ENCODE results near the gene CDK5RAP2.

The CDK5RAP2 gene

DNA sequence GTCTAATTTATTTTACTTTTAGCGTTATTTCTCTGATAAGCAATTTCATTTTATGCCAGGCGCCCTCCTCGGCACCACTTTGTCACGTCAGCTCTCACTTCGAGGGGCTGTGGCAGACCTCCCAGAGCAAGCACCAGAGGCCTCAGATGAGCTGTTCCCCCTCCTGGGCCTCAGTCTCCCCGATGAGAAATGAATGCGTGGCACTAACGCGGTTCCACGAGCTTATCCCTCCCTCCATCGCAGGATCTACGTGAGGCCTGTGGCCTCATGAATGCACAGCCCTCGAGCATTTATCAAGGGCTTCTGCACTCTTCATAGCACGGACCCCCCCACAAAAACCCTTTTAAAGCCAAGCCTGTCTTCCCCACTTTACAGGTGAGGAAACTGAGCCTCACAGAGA, 205.2 kb downstream of the CDK5RAP2 start:
- H3K27ac ChIP-seq (ENCODE audit: low read depth, low read length): no peak overlapping the region
- H3K9me3 ChIP-seq (ENCODE audit: control insufficient read depth in 1 of 2, low read length in 2 of 2): no peaks in the 10 kb centered on the region
- no peaks in the 10 kb centered on the region for H3K27me3 ChIP-seq (ENCODE audit: control insufficient read depth in 1 of 2, insufficient read depth in 2 of 2, low read length in 2 of 2)
- no peak overlapping the region for H3K4me3 ChIP-seq (ENCODE audit: low read depth in 1 of 2, low read length in 2 of 2)
- no peaks in the 10 kb centered on the region for H3K36me3 ChIP-seq (ENCODE audit: control insufficient read depth in 1 of 2, insufficient read depth in 2 of 2, low read length in 2 of 2)
- H3K4me1 ChIP-seq (ENCODE audit: control insufficient read depth in 1 of 2, insufficient read depth in 2 of 2, low read length in 2 of 2): no peaks in the 10 kb centered on the region
- H3K9ac ChIP-seq (ENCODE audit: low read depth in 1 of 2, low read length in 2 of 2): no peak overlapping the region

DNA sequence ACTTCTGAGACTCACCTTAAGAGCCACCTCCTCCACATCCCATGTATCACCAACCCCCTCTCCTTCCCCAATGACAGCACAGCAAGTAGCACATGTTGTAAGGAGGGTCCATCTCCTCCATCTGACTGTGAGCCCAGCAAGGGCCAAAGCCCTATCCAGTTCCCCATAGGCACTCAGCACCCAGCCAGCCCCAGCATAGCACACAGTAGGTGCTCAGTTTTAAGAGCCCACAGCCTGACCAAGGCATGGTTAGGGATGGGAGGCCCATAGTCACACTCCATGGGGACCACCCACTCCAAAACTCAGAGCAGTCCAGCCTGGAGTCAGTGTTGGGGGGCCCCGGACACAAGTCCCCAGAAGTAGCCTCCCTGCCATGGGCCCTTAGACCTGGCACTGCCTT, 205.7 kb downstream of the CDK5RAP2 start:
- Histone ChIP-seq H3K4me1 (ENCODE audit: control insufficient read depth in 1 of 2, insufficient read depth in 2 of 2, low read length in 2 of 2) (no peaks in the 10 kb centered on the region), H3K4me3 (ENCODE audit: low read depth in 1 of 2, low read length in 2 of 2) (no peak overlapping the region), H3K36me3 (ENCODE audit: control insufficient read depth in 1 of 2, insufficient read depth in 2 of 2, low read length in 2 of 2) (no peaks in the 10 kb centered on the region), H3K27ac (ENCODE audit: low read depth, low read length) (no peak overlapping the region), H3K27me3 (ENCODE audit: control insufficient read depth in 1 of 2, insufficient read depth in 2 of 2, low read length in 2 of 2) (no peaks in the 10 kb centered on the region), H3K9me3 (ENCODE audit: control insufficient read depth in 1 of 2, low read length in 2 of 2) (no peaks in the 10 kb centered on the region), H3K9ac (ENCODE audit: low read depth in 1 of 2, low read length in 2 of 2) (no peak overlapping the region)

DNA sequence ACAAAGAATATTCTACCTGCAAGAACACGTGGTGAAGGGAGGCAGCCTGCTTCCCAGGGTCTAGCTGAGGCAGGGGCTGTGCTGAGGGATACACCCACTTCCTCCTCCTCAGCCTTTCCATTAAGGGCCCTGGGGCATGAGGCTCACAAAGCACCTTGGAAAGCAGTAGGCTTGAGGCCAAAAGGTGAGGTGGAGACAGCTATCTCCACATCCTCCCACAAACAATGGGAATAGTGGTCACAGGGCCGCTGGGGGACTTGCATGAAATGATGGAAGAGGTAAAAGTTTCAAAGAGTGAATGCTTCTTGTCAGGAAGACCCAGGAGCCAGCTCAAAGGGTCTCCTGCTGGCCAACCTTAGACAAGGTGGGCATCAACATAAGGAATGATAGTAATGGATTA, 207.9 kb downstream of the CDK5RAP2 start:
- H3K27ac ChIP-seq (ENCODE audit: low read depth, low read length): no peak overlapping the region
- H3K9ac ChIP-seq (ENCODE audit: low read depth in 1 of 2, low read length in 2 of 2): no peak overlapping the region
- H3K4me1 ChIP-seq (ENCODE audit: control insufficient read depth in 1 of 2, insufficient read depth in 2 of 2, low read length in 2 of 2): no peaks in the 10 kb centered on the region
- H3K36me3 ChIP-seq (ENCODE audit: control insufficient read depth in 1 of 2, insufficient read depth in 2 of 2, low read length in 2 of 2): no peaks in the 10 kb centered on the region
- no peak overlapping the region for H3K4me3 ChIP-seq (ENCODE audit: low read depth in 1 of 2, low read length in 2 of 2)
- H3K27me3 ChIP-seq (ENCODE audit: control insufficient read depth in 1 of 2, insufficient read depth in 2 of 2, low read length in 2 of 2): no peaks in the 10 kb centered on the region
- no peaks in the 10 kb centered on the region for H3K9me3 ChIP-seq (ENCODE audit: control insufficient read depth in 1 of 2, low read length in 2 of 2)

DNA sequence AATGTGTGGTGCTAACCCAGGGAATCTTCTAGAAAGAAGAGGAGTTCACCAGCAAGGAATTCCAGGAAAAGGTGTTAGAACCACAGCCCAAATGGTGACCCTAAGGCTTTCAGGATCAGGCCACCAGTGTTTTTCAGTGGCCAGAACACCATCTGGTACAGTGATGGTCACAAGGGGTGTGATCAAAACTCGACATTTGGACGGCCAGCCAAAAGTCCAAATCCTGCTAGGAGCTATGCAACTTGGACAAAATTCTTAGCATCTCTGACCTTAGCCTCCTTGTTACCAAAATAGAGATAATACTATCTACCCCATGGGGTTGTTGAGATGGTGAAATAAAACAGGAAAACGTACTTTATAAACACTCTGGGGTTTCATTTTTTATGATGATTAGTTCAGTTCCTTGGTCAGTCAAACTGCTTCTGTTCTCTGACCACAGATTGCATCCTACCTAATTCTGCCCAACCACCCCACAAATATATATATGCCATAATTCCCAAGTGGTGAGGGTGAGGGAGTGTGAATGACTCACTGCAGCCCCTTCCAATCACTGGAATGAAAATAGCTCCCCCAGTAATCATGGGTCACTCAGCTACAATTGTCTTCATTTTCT, 210.3 kb downstream of the CDK5RAP2 start:
- no peak overlapping the region for H3K9ac ChIP-seq (ENCODE audit: low read depth in 1 of 2, low read length in 2 of 2)
- no peak overlapping the region for H3K4me3 ChIP-seq (ENCODE audit: low read depth in 1 of 2, low read length in 2 of 2)
- H3K9me3 ChIP-seq (ENCODE audit: control insufficient read depth in 1 of 2, low read length in 2 of 2): no peaks in the 10 kb centered on the region
- H3K36me3 ChIP-seq (ENCODE audit: control insufficient read depth in 1 of 2, insufficient read depth in 2 of 2, low read length in 2 of 2): no peaks in the 10 kb centered on the region
- H3K27ac ChIP-seq (ENCODE audit: low read depth, low read length): no peak overlapping the region
- H3K4me1 ChIP-seq (ENCODE audit: control insufficient read depth in 1 of 2, insufficient read depth in 2 of 2, low read length in 2 of 2): no peaks in the 10 kb centered on the region
- no peaks in the 10 kb centered on the region for H3K27me3 ChIP-seq (ENCODE audit: control insufficient read depth in 1 of 2, insufficient read depth in 2 of 2, low read length in 2 of 2)

DNA sequence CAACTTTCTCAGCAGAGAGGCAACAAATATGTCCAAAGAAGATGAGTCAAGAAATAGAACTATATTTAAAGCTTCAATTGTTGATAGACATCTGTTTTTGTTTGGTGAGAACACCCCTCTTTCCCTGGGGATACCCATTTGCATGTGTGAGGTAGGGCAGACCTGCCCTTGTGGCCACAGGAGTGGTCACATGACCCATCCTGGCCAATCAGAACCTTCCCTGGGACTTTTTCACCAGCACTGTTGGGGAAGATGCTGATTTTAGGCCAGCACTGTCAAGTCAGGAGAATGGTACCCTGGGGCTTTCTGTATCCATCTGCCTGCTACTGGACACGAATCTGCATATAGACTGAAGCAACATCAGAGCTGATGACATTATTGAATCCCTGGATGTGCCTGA, 211.2 kb downstream of the CDK5RAP2 start:
- Histone ChIP-seq H3K36me3 (ENCODE audit: control insufficient read depth in 1 of 2, insufficient read depth in 2 of 2, low read length in 2 of 2) (no peaks in the 10 kb centered on the region), H3K4me3 (ENCODE audit: low read depth in 1 of 2, low read length in 2 of 2) (no peak overlapping the region), H3K4me1 (ENCODE audit: control insufficient read depth in 1 of 2, insufficient read depth in 2 of 2, low read length in 2 of 2) (no peaks in the 10 kb centered on the region), H3K27me3 (ENCODE audit: control insufficient read depth in 1 of 2, insufficient read depth in 2 of 2, low read length in 2 of 2) (no peaks in the 10 kb centered on the region), H3K9ac (ENCODE audit: low read depth in 1 of 2, low read length in 2 of 2) (no peak overlapping the region), H3K9me3 (ENCODE audit: control insufficient read depth in 1 of 2, low read length in 2 of 2) (no peaks in the 10 kb centered on the region), H3K27ac (ENCODE audit: low read depth, low read length) (no peak overlapping the region)

DNA sequence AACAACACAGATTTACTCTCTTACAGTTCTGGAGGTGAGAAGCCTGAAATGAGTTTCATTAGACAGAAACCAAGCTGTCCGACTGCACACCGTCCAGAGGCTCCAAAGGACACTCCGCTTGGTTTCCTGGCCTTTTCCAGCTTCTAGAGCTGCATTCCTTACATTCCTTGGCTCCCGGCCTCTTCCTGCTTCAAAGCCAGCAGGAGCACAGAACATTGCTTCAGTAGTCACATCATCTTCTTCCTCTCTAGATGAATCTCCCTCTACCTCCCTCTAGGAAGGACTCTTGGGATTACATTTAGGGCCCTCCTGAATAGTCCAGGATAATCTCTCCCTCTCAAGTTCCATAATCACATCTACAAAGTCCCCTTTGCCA, 213.3 kb downstream of the CDK5RAP2 start:
- H3K27ac ChIP-seq (ENCODE audit: low read depth, low read length): no peak overlapping the region

DNA sequence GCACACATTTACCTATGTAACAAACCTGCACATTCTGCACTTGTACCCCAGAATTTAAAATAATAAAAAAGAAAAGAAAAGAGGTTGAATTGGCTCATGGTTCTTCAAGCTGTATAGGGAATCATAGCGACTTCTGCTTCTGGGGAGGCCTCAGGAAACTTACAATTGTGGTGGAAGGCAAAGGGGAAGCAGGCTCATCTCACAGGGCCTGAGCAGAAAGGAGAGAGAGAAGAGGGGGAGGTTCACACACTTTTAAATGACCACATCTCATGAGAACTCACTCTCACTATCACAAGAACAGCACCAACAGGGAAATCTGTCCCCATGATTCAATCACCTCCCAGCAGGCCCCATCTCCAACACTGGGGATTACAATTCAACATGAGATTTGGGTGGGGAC, 214.6 kb downstream of the CDK5RAP2 start:
- Histone ChIP-seq H3K4me3 (ENCODE audit: low read depth in 1 of 2, low read length in 2 of 2) (no peak overlapping the region), H3K27me3 (ENCODE audit: control insufficient read depth in 1 of 2, insufficient read depth in 2 of 2, low read length in 2 of 2) (no peaks in the 10 kb centered on the region), H3K4me1 (ENCODE audit: control insufficient read depth in 1 of 2, insufficient read depth in 2 of 2, low read length in 2 of 2) (no peaks in the 10 kb centered on the region), H3K27ac (ENCODE audit: low read depth, low read length) (no peak overlapping the region), H3K9ac (ENCODE audit: low read depth in 1 of 2, low read length in 2 of 2) (no peak overlapping the region), H3K9me3 (ENCODE audit: control insufficient read depth in 1 of 2, low read length in 2 of 2) (no peaks in the 10 kb centered on the region), H3K36me3 (ENCODE audit: control insufficient read depth in 1 of 2, insufficient read depth in 2 of 2, low read length in 2 of 2) (no peaks in the 10 kb centered on the region)

More for the DNA sequence above, 213.3 kb downstream of the CDK5RAP2 start:
- no peaks in the 10 kb centered on the region for H3K27me3 ChIP-seq (ENCODE audit: control insufficient read depth in 1 of 2, insufficient read depth in 2 of 2, low read length in 2 of 2)
- no peak overlapping the region for H3K4me3 ChIP-seq (ENCODE audit: low read depth in 1 of 2, low read length in 2 of 2)
- H3K4me1 ChIP-seq (ENCODE audit: control insufficient read depth in 1 of 2, insufficient read depth in 2 of 2, low read length in 2 of 2): no peaks in the 10 kb centered on the region
- no peaks in the 10 kb centered on the region for H3K9me3 ChIP-seq (ENCODE audit: control insufficient read depth in 1 of 2, low read length in 2 of 2)
- H3K9ac ChIP-seq (ENCODE audit: low read depth in 1 of 2, low read length in 2 of 2): no peak overlapping the region
- H3K36me3 ChIP-seq (ENCODE audit: control insufficient read depth in 1 of 2, insufficient read depth in 2 of 2, low read length in 2 of 2): no peaks in the 10 kb centered on the region

DNA sequence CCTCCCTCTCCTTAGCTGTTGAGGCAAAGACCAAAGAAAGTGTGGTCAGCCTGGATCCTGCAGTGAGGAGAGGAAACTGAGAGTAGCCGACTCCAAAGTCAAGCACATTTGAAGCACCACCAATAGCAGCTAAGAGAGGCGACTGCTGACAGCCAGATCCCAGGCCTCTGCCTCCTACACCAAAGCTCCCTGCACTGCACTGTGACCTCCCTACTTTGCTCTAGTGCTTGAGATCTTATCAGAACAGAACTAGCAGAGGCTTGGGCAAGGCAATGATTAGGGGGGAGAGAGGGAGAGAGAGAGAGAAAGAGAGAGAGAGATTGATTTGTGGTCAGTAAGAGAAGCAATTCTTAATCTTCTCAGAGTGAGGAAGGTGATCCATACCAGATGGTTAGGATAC, 216.3 kb downstream of the CDK5RAP2 start:
- H3K27ac ChIP-seq (ENCODE audit: low read depth, low read length): no peak overlapping the region
- H3K9me3 ChIP-seq (ENCODE audit: control insufficient read depth in 1 of 2, low read length in 2 of 2): no peaks in the 10 kb centered on the region
- H3K27me3 ChIP-seq (ENCODE audit: control insufficient read depth in 1 of 2, insufficient read depth in 2 of 2, low read length in 2 of 2): no peaks in the 10 kb centered on the region
- H3K4me3 ChIP-seq (ENCODE audit: low read depth in 1 of 2, low read length in 2 of 2): no peak overlapping the region
- no peaks in the 10 kb centered on the region for H3K4me1 ChIP-seq (ENCODE audit: control insufficient read depth in 1 of 2, insufficient read depth in 2 of 2, low read length in 2 of 2)
- no peak overlapping the region for H3K9ac ChIP-seq (ENCODE audit: low read depth in 1 of 2, low read length in 2 of 2)
- no peaks in the 10 kb centered on the region for H3K36me3 ChIP-seq (ENCODE audit: control insufficient read depth in 1 of 2, insufficient read depth in 2 of 2, low read length in 2 of 2)

DNA sequence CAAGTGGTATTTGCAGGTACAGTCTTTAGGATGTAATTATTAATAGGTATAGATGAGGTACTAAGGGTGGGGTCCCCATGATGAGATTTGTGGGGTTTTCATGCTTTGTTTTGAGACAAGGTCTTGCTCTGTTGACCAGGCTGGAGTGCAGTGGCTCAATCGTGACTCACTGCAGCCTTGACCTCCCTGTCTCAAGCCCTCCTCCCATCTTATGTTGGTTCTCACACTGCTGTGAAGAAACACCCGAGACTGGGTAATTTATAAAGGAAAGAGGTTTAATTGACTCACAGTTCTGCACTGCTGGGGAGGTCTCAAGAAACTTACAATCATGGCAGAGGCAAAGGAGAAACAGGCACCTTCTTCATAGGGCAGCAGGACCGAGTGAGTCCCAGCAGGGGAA, 217.5 kb downstream of the CDK5RAP2 start:
- H3K9ac ChIP-seq (ENCODE audit: low read depth in 1 of 2, low read length in 2 of 2): no peak overlapping the region
- no peak overlapping the region for H3K4me3 ChIP-seq (ENCODE audit: low read depth in 1 of 2, low read length in 2 of 2)
- no peaks in the 10 kb centered on the region for H3K4me1 ChIP-seq (ENCODE audit: control insufficient read depth in 1 of 2, insufficient read depth in 2 of 2, low read length in 2 of 2)
- H3K36me3 ChIP-seq (ENCODE audit: control insufficient read depth in 1 of 2, insufficient read depth in 2 of 2, low read length in 2 of 2): no peaks in the 10 kb centered on the region
- no peaks in the 10 kb centered on the region for H3K27me3 ChIP-seq (ENCODE audit: control insufficient read depth in 1 of 2, insufficient read depth in 2 of 2, low read length in 2 of 2)
- H3K9me3 ChIP-seq (ENCODE audit: control insufficient read depth in 1 of 2, low read length in 2 of 2): no peaks in the 10 kb centered on the region
- H3K27ac ChIP-seq (ENCODE audit: low read depth, low read length): no peak overlapping the region

DNA sequence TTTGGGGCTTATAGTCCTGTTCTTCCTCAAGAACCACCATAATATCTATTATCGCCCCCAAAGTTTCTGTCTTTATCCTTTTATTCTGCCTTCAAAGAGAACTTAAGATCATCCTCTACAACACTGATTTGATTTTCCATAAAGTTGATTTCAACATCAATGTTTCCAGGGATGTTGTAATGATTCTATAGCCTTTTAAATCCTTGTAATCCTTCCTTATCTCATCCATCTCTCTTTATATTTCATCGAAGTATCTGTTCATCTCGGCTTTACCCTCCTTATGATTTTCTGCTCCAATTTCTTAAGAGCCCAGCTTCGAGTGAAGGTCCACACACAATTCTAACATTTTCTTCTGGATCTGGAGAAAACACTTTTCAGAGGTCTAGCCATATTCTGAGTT, 218.4 kb downstream of the CDK5RAP2 start:
- H3K36me3 ChIP-seq (ENCODE audit: control insufficient read depth in 1 of 2, insufficient read depth in 2 of 2, low read length in 2 of 2): no peaks in the 10 kb centered on the region
- H3K9ac ChIP-seq (ENCODE audit: low read depth in 1 of 2, low read length in 2 of 2): no peak overlapping the region
- H3K4me3 ChIP-seq (ENCODE audit: low read depth in 1 of 2, low read length in 2 of 2): no peak overlapping the region
- H3K9me3 ChIP-seq (ENCODE audit: control insufficient read depth in 1 of 2, low read length in 2 of 2): no peaks in the 10 kb centered on the region
- H3K27ac ChIP-seq (ENCODE audit: low read depth, low read length): no peak overlapping the region
- no peaks in the 10 kb centered on the region for H3K4me1 ChIP-seq (ENCODE audit: control insufficient read depth in 1 of 2, insufficient read depth in 2 of 2, low read length in 2 of 2)
- no peaks in the 10 kb centered on the region for H3K27me3 ChIP-seq (ENCODE audit: control insufficient read depth in 1 of 2, insufficient read depth in 2 of 2, low read length in 2 of 2)

DNA sequence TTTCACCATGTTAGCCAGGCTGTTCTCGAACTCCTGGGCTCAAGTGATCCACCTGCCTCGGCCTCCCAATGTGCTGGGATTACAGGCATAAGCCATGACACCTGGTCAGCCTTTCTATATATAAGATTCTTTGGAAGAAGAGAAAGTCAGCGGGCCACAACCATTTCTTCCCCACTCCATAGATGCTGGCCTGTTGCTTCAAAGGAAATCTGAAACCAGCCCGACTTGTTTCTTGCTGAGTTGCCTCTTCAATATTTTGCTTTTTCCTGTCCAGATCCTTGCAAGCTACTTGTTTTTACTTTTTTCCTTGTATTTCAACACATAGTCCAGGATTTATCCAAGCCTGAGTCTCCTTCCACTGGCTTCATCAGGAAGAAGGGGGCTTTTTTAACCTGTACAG, 219.5 kb downstream of the CDK5RAP2 start:
- Histone ChIP-seq H3K27ac (ENCODE audit: low read depth, low read length) (no peak overlapping the region), H3K9me3 (ENCODE audit: control insufficient read depth in 1 of 2, low read length in 2 of 2) (no peaks in the 10 kb centered on the region), H3K4me1 (ENCODE audit: control insufficient read depth in 1 of 2, insufficient read depth in 2 of 2, low read length in 2 of 2) (no peaks in the 10 kb centered on the region), H3K9ac (ENCODE audit: low read depth in 1 of 2, low read length in 2 of 2) (no peak overlapping the region), H3K27me3 (ENCODE audit: control insufficient read depth in 1 of 2, insufficient read depth in 2 of 2, low read length in 2 of 2) (no peaks in the 10 kb centered on the region), H3K4me3 (ENCODE audit: low read depth in 1 of 2, low read length in 2 of 2) (no peak overlapping the region), H3K36me3 (ENCODE audit: control insufficient read depth in 1 of 2, insufficient read depth in 2 of 2, low read length in 2 of 2) (no peaks in the 10 kb centered on the region)

Measured in duodenal mucosa (tissue), 2 donors.